Measurements from ENCODE around the gene ZNRD2. TPM values are rescaled to one million over a fixed set of nuclear protein-coding genes. Genes with fewer than 3 reads are reported as not detected.

Gene ZNRD2
- polyA plus RNA-seq, 3 donors from 2014 or later = 100.0 to 138 (median 117) TPM

GRCh38 chr11:65621460-65621859 is 51.2 kb downstream of the ZNRD2 start:
- Mint-ChIP-seq H3K27me3 (ENCODE audit: low read depth in 3 of 3) (peaks cover 0 to 8% (median 4%) of the 10 kb centered on the region in 3 donors), H3K27ac (peak overlapping the region in 1 of 6 donors; percentile 34), H3K36me3 (peaks cover 0 to 9% (median 0%) of the 10 kb centered on the region in 3 donors), H3K4me3 (no peak overlapping the region), H3K4me1 (peaks cover 19 to 33% of the 10 kb centered on the region in 2 donors), H3K9me3 (no peaks in the 10 kb centered on the region)
- no peak for DNase-seq

Other genes starting within 250 kb of the ZNRD2 start
- gene DPF2, start 236.6 kb upstream of the ZNRD2 start, polyA plus RNA-seq = 10 to 100 TPM; 44.9 to 63.5 (median 53.9) TPM
- gene TIGD3, start 215.7 kb upstream of the ZNRD2 start, polyA plus RNA-seq = 1 to 10 TPM in 1 of 3 donors, under 1 TPM in 2; 0.90 to 1.2 (median 0.90) TPM
- gene SLC25A45, start 187.8 kb upstream of the ZNRD2 start, polyA plus RNA-seq = 10 to 100 TPM in 2 of 3 donors, 1 to 10 TPM in 1; 4.5 to 16.0 (median 10.3) TPM
- gene FRMD8, start 183.8 kb upstream of the ZNRD2 start, polyA plus RNA-seq = 10 to 100 TPM; 62.8 to 73.5 (median 63.4) TPM
- 1 to 10 TPM in 2 of 3 donors, under 1 TPM in 1; 0.26 to 5.9 (median 1.4) TPM for gene NEAT1, start 147.7 kb upstream of the ZNRD2 start, polyA plus RNA-seq
- 1,000 to 10,000 TPM; 1,459 to 3,517 (median 2,451) TPM for gene MALAT1, start 71.4 kb upstream of the ZNRD2 start, polyA plus RNA-seq
- gene SCYL1, start 45.4 kb upstream of the ZNRD2 start, polyA plus RNA-seq = 10 to 100 TPM; 17.8 to 52.5 (median 23.3) TPM
- gene LTBP3, start 12.1 kb upstream of the ZNRD2 start, polyA plus RNA-seq = 10 to 100 TPM in 2 of 3 donors, 1 to 10 TPM in 1; 3.3 to 21.0 (median 14.5) TPM
- 100 to 1,000 TPM in 2 of 3 donors, 10 to 100 TPM in 1; 98.6 to 173 (median 158) TPM for gene FAM89B, start 2.1 kb downstream of the ZNRD2 start, polyA plus RNA-seq
- gene EHBP1L1, start 5.6 kb downstream of the ZNRD2 start, polyA plus RNA-seq = 10 to 100 TPM; 14.8 to 19.3 (median 17.7) TPM
- gene KCNK7, start 25.3 kb downstream of the ZNRD2 start, polyA plus RNA-seq = not detected
- gene MAP3K11, start 43.7 kb downstream of the ZNRD2 start, polyA plus RNA-seq = 10 to 100 TPM; 11.1 to 29.5 (median 12.3) TPM
- 10 to 100 TPM in 1 of 3 donors, under 1 TPM in 2; 0.14 to 11.7 (median 0.89) TPM for gene PCNX3, start 45.3 kb downstream of the ZNRD2 start, polyA plus RNA-seq
- 100 to 1,000 TPM; 166 to 430 (median 222) TPM for gene SIPA1, start 67.6 kb downstream of the ZNRD2 start, polyA plus RNA-seq
- gene RELA, start 92.4 kb downstream of the ZNRD2 start, polyA plus RNA-seq = 10 to 100 TPM; 38.5 to 88.4 (median 41.8) TPM
- 10 to 100 TPM; 41.8 to 49.4 (median 47.7) TPM for gene KAT5, start 141.8 kb downstream of the ZNRD2 start, polyA plus RNA-seq
- 100 to 1,000 TPM in 2 of 3 donors, 10 to 100 TPM in 1; 37.4 to 160 (median 124) TPM for gene RNASEH2C, start 150.3 kb downstream of the ZNRD2 start, polyA plus RNA-seq
- gene AP5B1, start 210.5 kb downstream of the ZNRD2 start, polyA plus RNA-seq = 10 to 100 TPM in 1 of 3 donors, 1 to 10 TPM in 2; 7.6 to 20.8 (median 8.2) TPM
- not detected for gene OVOL1, start 216.6 kb downstream of the ZNRD2 start, polyA plus RNA-seq